RPMI7951 (cell line): ENCODE measurements around the gene SMARCD3. TPM values are rescaled to one million over a fixed set of nuclear protein-coding genes. Genes with fewer than 3 reads are reported as not detected.
A peak's percentile ranks its signal among the peaks of the same experiment; 100 is the strongest.

Source experiments
- DNase-seq: peaks from one replicate; pipeline ENCODE4 v3.0.0-alpha.2; 2012; ENCODE audit warnings: low read depth
- total RNA-seq: library from RNA; depleted of rRNA; stranded (reverse); fragments of >200 nt; shearing (Covaris generic); gene quantifications from 2 replicates; pipeline ENCODE4 v1.2.3, GENCODE V29; 2014

SMARCD3 gene
- total RNA-seq, 1 experiment from 2014 or later = 12.6 TPM

DNA sequence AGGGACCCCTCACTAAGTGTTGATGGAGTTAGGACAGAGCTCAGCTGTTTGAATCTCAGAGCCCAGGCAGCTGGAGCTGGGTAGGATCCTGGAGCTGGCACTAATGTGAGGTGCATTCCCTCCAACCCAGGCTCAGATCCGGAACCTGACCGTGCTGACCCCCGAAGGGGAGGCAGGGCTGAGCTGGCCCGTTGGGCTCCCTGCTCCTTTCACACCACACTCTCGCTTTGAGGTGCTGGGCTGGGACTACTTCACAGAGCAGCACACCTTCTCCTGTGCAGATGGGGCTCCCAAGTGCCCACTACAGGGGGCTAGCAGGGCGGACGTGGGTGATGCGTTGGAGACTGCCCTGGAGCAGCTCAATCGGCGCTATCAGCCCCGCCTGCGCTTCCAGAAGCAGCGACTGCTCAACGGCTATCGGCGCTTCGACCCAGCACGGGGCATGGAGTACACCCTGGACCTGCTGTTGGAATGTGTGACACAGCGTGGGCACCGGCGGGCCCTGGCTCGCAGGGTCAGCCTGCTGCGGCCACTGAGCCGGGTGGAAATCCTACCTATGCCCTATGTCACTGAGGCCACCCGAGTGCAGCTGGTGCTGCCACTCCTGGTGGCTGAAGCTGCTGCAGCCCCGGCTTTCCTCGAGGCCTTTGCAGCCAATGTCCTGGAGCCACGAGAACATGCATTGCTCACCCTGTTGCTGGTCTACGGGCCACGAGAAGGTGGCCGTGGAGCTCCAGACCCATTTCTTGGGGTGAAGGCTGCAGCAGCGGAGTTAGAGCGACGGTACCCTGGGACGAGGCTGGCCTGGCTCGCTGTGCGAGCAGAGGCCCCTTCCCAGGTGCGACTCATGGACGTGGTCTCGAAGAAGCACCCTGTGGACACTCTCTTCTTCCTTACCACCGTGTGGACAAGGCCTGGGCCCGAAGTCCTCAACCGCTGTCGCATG, 11.0 kb downstream of the SMARCD3 start:
- DNase-seq = no peak

- no peak for DNase-seq
Observed at GRCh38 chr7:151236406-151236805, 12.1 kb downstream of the SMARCD3 start.

DNA sequence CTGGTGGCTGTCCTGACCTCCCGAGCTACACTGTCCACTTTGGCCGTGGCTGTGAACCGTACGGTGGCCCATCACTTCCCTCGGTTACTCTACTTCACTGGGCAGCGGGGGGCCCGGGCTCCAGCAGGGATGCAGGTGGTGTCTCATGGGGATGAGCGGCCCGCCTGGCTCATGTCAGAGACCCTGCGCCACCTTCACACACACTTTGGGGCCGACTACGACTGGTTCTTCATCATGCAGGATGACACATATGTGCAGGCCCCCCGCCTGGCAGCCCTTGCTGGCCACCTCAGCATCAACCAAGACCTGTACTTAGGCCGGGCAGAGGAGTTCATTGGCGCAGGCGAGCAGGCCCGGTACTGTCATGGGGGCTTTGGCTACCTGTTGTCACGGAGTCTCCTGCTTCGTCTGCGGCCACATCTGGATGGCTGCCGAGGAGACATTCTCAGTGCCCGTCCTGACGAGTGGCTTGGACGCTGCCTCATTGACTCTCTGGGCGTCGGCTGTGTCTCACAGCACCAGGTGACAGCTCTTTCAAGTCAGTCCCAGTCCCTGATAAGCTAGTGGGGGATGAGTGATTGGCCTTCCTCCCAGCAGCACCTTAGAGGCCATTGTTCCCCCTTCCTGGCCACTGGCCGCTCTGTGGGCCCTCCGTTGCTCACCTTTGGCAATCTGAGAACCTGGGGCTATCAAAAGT, 13.3 kb downstream of the SMARCD3 start:
- DNase-seq = no peak

- DNase-seq = no peak
Observed at GRCh38 chr7:151233804-151234203, 14.7 kb downstream of the SMARCD3 start.

DNA sequence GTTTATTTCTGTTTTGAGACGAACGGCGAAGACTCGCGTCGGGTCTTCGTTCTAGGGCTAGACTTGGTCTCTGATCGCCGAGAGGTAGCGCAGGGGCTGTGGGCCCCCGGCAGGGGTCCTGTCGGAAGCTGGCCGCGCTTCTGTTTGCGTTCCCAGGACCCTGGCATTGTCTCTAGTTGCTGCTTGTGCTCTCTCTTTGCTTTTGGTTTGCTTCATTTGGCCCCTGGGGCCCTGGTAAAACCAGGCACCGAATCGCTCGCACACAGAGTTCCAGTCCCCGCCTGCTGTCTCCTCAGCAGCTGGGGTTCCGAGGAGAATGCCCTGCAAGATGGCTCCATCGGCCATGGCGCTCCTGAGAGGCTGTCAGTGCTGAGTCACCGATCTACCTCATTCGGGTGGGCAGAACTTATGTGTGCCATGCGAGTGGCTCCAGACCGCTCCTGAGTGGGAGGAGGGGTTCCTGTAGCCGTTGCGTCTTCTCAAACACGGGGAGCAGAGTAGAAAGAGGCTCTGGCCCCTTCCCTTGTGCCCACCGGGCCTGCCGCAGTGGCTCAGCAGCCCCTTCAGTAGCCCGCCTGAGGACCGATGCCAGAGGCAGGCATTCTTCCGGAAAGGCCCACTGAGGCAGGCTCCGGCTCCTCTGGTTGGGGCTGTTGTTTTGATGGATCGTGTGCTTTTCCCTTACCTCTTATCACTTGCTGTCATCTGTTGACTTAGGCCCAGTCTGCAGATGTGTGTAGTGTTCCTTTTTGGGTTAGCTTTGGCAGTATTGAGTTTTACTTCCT, 15.4 kb downstream of the SMARCD3 start:
- peak; percentile 82 for DNase-seq

GRCh38 chr7:151232091-151232916, 16.2 kb downstream of the SMARCD3 start, which contains the start of gene CHPF2:
Gene CHPF2 (plus strand): TSS chr7:151232483. CDS start chr7:151234012, 1,529 bp downstream.
- peak; percentile 86 for DNase-seq

- no peak for DNase-seq
Observed at GRCh38 chr7:151231080-151231479, 17.4 kb downstream of the SMARCD3 start.

DNA sequence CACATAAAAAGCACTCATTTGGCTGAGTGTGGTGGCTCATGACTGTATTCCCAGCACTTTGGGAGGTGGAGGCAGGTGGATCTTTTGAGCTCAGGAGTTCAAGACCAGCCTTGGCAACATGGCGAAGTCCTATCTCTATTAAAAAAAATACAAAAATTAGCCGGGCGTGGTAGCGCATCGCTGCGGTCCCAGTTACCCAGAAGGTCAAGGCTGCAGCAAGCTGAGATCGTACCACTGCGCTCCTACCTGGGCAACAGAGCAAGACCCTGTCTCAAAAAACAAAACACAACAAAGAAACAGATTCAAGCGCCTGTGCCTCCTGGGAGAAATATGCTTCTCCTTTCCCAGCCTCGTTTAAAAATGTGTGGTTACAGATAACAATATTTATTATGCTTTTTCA, 19.2 kb downstream of the SMARCD3 start:
- DNase-seq = no peak

DNA sequence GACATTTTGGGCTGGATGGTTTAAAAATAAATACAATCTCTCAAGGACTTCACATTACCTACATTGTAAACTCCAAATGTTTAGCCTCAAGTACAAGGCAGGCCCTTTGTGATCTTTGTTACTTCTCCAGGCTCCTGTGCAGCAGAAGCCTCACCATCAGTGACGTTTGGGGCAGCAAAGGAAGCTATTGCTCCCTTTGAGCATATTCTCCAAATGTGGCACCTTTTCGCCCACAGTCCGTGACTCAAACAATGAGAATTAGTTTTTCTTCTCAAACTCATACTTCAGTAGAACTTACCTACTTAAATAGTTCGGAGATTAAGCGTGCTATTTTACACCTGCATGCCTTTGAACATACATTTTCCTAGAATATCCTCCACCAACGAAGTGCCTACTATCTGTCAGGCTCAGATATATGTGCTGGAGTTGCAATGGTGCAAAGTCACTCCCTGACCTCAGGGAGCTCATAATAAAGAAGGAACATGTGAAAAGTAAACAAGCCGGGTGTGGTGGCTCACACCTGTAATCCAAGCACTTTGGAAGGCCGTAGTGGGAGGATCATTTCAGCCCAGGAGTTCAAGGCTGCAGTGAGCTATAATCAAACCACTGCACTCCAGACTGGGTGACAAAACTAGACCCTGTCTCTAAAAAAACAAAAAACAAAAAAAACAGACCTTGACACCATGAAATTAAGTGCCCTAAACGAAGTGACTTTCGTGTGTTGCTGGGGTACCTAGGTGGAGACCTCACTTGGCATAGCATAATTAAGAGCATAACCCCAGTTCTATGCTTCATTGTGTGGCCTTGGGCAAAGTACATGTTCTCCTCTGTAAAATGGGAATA, 20.2 kb downstream of the SMARCD3 start:
- no peak for DNase-seq

DNA sequence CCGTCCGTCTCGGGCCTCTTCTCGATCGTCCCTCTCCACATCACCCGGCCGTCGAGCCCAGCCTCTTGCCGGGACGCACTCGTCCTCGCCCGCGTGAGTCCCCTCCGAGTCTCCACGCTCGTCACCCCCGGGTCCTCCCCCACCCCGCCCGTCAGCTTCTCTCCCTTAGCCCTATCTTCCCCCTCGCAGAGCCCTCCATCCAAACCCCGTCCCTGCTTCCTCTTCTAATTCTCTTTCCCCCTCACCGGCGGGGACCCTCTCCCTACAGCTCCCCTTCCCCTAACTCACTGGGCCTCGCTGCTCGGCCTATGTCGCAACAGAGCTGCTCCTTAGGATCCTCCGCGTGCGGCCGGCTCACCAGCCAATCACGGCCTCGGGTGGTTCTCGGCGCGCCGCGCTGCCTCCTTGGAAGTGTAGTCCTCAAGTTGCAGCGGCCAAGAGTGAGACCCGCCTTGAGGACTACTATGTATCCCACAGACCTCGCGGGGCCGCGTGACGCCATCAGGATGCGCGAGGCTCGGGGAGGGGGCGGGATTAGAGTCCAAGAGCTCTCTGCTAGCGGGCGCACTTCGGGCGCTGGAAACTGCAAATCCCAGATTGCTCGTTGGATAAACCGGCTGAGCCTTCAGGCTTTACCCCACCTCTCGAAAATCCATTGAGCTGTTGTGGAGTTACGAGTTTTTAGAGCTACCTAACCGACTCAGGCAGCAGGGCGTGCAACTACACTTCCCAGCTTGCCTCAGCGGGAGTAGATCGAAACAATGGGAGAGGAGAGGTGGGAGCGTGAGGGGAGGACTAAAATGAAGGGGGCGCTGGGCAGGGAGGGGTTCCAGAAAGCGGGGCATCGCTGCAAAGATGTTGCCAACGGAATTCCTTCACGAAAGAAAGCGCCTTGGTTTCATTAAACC, 21.4 kb downstream of the SMARCD3 start, which contains the start of gene ABCF2:
Gene ABCF2, minus strand, starts transcription at position 331 of the 908 bp plus-strand sequence. CDS start 747 bp downstream, outside the sequence.
- DNase-seq = peak; percentile 98

DNA sequence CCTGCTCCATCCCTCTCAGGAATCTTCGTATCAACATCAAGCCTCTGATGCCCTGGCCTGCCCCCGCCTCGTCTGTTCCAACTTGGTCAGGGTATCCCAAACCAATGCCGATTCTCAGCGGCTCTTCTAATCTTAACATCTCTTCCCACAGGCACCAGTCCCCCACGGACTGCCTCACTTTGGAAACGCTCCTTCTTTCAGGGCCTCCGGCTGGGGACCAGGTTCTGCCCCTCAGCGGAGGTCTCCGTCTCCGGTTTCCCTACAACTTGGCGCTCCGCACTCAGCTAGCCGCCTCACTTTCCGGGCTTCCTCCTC, 22.0 kb downstream of the SMARCD3 start:
- DNase-seq = no peak

GRCh38 chr7:151225948-151226510, 22.5 kb downstream of the SMARCD3 start:
- DNase-seq = no peak

DNA sequence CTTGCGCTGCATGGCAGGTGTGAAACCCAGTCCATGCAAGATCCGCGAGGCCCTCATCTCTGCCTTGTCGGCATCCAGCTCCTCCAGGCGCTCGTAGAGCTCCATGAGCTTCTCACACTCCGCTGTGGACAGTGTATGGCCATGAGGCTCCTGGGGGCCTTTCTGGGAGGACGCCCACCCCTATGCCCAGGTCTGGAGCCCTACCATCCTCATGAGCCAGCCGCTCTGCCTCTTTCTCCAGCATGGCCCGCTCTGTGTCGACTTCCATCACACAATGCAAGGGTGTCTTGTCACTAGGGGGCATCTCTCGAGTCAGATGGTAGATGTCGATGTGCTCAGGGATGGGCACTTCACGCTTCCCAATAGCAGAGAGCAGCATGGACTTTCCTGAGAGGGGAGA, 24.8 kb downstream of the SMARCD3 start:
- no peak for DNase-seq

- no peak for DNase-seq
Observed at GRCh38 chr7:151218170-151218569, 30.3 kb downstream of the SMARCD3 start.

GRCh38 chr7:151215396-151215795, 33.1 kb downstream of the SMARCD3 start:
- DNase-seq = no peak

DNA sequence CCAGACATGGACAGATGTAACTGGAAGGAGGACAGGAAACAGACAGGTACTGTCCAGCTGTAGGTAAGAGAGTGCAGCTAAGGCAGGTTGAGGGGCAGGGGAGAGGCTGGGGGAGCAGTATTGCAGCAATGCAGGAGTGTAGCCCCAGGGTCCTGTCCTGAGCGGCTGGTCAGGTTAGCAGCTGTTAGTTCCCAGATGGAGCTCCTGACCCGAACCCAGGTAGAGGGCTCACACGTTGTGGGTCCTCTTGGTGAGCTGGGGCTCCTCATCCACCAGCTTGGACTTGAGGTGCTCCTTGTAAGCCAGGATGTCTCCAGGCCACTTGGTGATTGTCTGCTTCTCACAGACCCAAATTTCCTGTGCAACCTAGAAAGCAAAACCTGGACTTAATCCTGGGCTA, 34.7 kb downstream of the SMARCD3 start:
- no peak for DNase-seq

- no peak for DNase-seq
Observed at GRCh38 chr7:151212626-151213025, 35.9 kb downstream of the SMARCD3 start.

GRCh38 chr7:151211155-151211772, 37.2 kb downstream of the SMARCD3 start:
- no peak for DNase-seq
